ENCODE measurements around the gene STX18.
"Not testable (repeated sequence)": the region's sequence is repeated elsewhere in the genome, so short reads cannot be mapped to it uniquely, and the experiment has no call there.

Gene STX18

DNA sequence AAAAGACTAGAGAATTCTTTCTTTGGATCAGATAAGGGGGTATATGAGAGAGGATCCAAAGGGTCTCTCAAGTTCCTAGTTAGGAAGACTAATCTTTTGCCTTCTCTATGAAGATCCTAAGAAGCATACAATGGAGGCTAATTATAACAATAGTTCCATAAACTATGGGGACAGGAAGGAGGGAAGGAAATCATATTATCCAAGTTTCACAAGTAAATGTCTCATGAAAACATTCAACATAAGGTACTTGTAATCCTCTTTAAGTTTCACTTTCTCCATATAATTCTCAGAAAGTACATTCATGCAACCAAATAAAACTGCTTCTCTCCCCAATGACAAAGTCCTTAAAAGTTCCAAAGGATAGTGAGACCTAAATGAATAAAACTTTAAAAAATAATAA lies 27.1 kb downstream of the STX18 start:
- H3K79me2 ChIP-seq (ENCODE audit: control insufficient read depth, insufficient read depth, low read length, poor library complexity), result no peaks in the 10 kb centered on the region
- no peak overlapping the region for H2BK120ac ChIP-seq (ENCODE audit: insufficient read depth, low read length, poor library complexity)

DNA sequence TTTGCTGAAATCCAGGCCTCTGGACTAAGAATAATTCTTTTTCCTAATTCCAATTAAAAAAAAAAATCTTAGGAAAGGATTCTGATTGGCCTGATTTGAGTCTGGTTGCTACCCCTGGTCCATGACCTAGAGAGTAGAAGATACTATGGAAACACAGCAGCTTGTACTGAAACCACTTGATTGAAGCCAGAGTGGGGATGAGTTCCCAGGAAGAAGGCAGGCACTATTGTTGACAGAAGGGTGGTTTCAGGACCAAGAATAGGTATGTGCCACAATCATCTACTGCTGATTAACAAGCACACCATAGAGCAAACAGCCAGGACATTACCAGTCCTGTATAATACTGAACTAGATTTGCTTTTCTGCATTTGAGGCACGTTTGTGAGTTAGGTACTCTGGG lies 29.6 kb downstream of the STX18 start:
- no peak overlapping the region for H3K4me3 ChIP-seq (ENCODE audit: low read depth, low read length)
- H4K8ac ChIP-seq (ENCODE audit: low read depth, low read length), result no peak overlapping the region
- no peak overlapping the region for H3K23ac ChIP-seq (ENCODE audit: low read length)
- WGBS (ENCODE audit: extremely low coverage, insufficient coverage, insufficient read length), result no CpG with 5 or more reads among the region's 1 CpG
- DNase-seq, result no peak
- H2BK12ac ChIP-seq (ENCODE audit: low read length), result no peak overlapping the region
- no peak overlapping the region for H3K4ac ChIP-seq (ENCODE audit: low read depth, low read length)
- H2BK5ac ChIP-seq (ENCODE audit: low read depth, low read length, poor library complexity), result no peak overlapping the region
- no peaks in the 10 kb centered on the region for H3K79me2 ChIP-seq (ENCODE audit: control insufficient read depth, insufficient read depth, low read length, poor library complexity)
- H3K14ac ChIP-seq (ENCODE audit: low read length), result no peak overlapping the region
- no peaks in the 10 kb centered on the region for H3K9me3 ChIP-seq (ENCODE audit: insufficient read depth, low read depth, low read length)
- H3K79me1 ChIP-seq (ENCODE audit: low read length), result peaks cover 2% of the 10 kb centered on the region
- H3K18ac ChIP-seq (ENCODE audit: low read length), result no peak overlapping the region
- no peak overlapping the region for H4K12ac ChIP-seq (ENCODE audit: low read depth, low read length)
- H2AFZ ChIP-seq (ENCODE audit: insufficient read depth, low read length, poor library complexity), result no peak overlapping the region
- H3K4me2 ChIP-seq (ENCODE audit: low read length), result no peak overlapping the region
- no peak overlapping the region for H2AK5ac ChIP-seq (ENCODE audit: low read length)
- H3K36me3 ChIP-seq (ENCODE audit: control insufficient read depth in 1 of 2, insufficient read depth in 2 of 2, low read length in 2 of 2), result no peaks in the 10 kb centered on the region
- H4K91ac ChIP-seq (ENCODE audit: low read depth, low read length), result no peak overlapping the region
- no peaks in the 10 kb centered on the region for H3K27me3 ChIP-seq (ENCODE audit: insufficient read depth, low read length)
- no peak overlapping the region for H3K27ac ChIP-seq (ENCODE audit: low read depth, low read length)
- H3K4me1 ChIP-seq (ENCODE audit: control insufficient read depth in 1 of 2, insufficient read depth in 2 of 2, low read length in 2 of 2), result peaks cover 3 to 6% of the 10 kb centered on the region in 2 experiments
- H3K9ac ChIP-seq (ENCODE audit: low read length), result no peak overlapping the region
- no peak overlapping the region for H2BK120ac ChIP-seq (ENCODE audit: insufficient read depth, low read length, poor library complexity)

More for the DNA sequence above, 27.1 kb downstream of the STX18 start:
- Histone ChIP-seq H3K4ac (ENCODE audit: low read depth, low read length) (no peak overlapping the region), H4K8ac (ENCODE audit: low read depth, low read length) (no peak overlapping the region), H2AFZ (ENCODE audit: insufficient read depth, low read length, poor library complexity) (no peak overlapping the region), H3K4me1 (ENCODE audit: control insufficient read depth in 1 of 2, insufficient read depth in 2 of 2, low read length in 2 of 2) (peaks cover 3 to 5% of the 10 kb centered on the region in 2 experiments), H3K9ac (ENCODE audit: low read length) (no peak overlapping the region), H3K4me3 (ENCODE audit: low read depth, low read length) (no peak overlapping the region), H3K4me2 (ENCODE audit: low read length) (no peak overlapping the region), H3K9me3 (ENCODE audit: insufficient read depth, low read depth, low read length) (no peaks in the 10 kb centered on the region), H3K18ac (ENCODE audit: low read length) (no peak overlapping the region), H2AK5ac (ENCODE audit: low read length) (no peak overlapping the region), H3K27me3 (ENCODE audit: insufficient read depth, low read length) (no peaks in the 10 kb centered on the region), H3K36me3 (ENCODE audit: control insufficient read depth in 1 of 2, insufficient read depth in 2 of 2, low read length in 2 of 2) (no peaks in the 10 kb centered on the region), H3K27ac (ENCODE audit: low read depth, low read length) (no peak overlapping the region), H2BK5ac (ENCODE audit: low read depth, low read length, poor library complexity) (no peak overlapping the region), H3K14ac (ENCODE audit: low read length) (no peak overlapping the region), H3K79me1 (ENCODE audit: low read length) (peaks cover 2% of the 10 kb centered on the region), H4K12ac (ENCODE audit: low read depth, low read length) (no peak overlapping the region), H3K23ac (ENCODE audit: low read length) (no peak overlapping the region), H4K91ac (ENCODE audit: low read depth, low read length) (no peak overlapping the region), H2BK12ac (ENCODE audit: low read length) (no peak overlapping the region)
- DNase-seq, result no peak

GRCh38 chr4:4510641-4511040 lies 31.2 kb downstream of the STX18 start:
- not testable (repeated sequence) for H3K36me3 ChIP-seq (ENCODE audit: control insufficient read depth in 1 of 2, insufficient read depth in 2 of 2, low read length in 2 of 2); H3K23ac ChIP-seq (ENCODE audit: low read length); H3K79me2 ChIP-seq (ENCODE audit: control insufficient read depth, insufficient read depth, low read length, poor library complexity); H3K14ac ChIP-seq (ENCODE audit: low read length); H2BK120ac ChIP-seq (ENCODE audit: insufficient read depth, low read length, poor library complexity); DNase-seq; H2AK5ac ChIP-seq (ENCODE audit: low read length); H2AFZ ChIP-seq (ENCODE audit: insufficient read depth, low read length, poor library complexity); H3K79me1 ChIP-seq (ENCODE audit: low read length); H3K27me3 ChIP-seq (ENCODE audit: insufficient read depth, low read length); H3K9me3 ChIP-seq (ENCODE audit: insufficient read depth, low read depth, low read length); H2BK5ac ChIP-seq (ENCODE audit: low read depth, low read length, poor library complexity); H4K8ac ChIP-seq (ENCODE audit: low read depth, low read length); H3K4me3 ChIP-seq (ENCODE audit: low read depth, low read length); H3K9ac ChIP-seq (ENCODE audit: low read length); H3K4me2 ChIP-seq (ENCODE audit: low read length); H3K4me1 ChIP-seq (ENCODE audit: control insufficient read depth in 1 of 2, insufficient read depth in 2 of 2, low read length in 2 of 2); H3K4ac ChIP-seq (ENCODE audit: low read depth, low read length); H3K27ac ChIP-seq (ENCODE audit: low read depth, low read length); H2BK12ac ChIP-seq (ENCODE audit: low read length); H4K12ac ChIP-seq (ENCODE audit: low read depth, low read length); H4K91ac ChIP-seq (ENCODE audit: low read depth, low read length)
- no CpG with 5 or more reads among the region's 3 CpGs for WGBS (ENCODE audit: extremely low coverage, insufficient coverage, insufficient read length)
- H3K18ac ChIP-seq (ENCODE audit: low read length), result peak overlapping the region; percentile 29

DNA sequence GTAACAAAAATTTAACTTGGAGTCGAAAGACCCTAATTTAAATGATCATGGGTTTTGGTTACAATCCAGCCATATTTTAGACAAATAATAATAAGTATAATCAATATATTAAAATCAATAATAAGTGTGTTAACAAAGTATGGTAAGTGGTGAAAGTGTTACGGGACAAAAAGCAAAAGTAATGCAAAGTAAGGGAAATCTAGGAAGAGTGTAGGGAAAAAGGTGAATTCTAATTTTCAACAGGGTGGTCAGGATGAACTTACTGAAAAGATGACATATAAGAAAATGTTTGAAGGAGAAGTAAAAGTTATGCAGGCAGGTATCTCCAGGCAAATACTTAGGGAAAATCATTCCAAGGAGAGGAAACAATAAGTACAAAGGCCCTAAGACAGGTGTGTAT lies 32.3 kb downstream of the STX18 start:
- H3K27ac ChIP-seq (ENCODE audit: low read depth, low read length), result no peak overlapping the region
- DNase-seq, result no peak
- WGBS (ENCODE audit: extremely low coverage, insufficient coverage, insufficient read length), result no CpG with 5 or more reads among the region's 2 CpGs
- no peak overlapping the region for H2BK5ac ChIP-seq (ENCODE audit: low read depth, low read length, poor library complexity)
- H3K79me1 ChIP-seq (ENCODE audit: low read length), result peaks cover 2% of the 10 kb centered on the region
- no peak overlapping the region for H4K12ac ChIP-seq (ENCODE audit: low read depth, low read length)
- H3K4ac ChIP-seq (ENCODE audit: low read depth, low read length), result no peak overlapping the region
- H4K91ac ChIP-seq (ENCODE audit: low read depth, low read length), result no peak overlapping the region
- H3K27me3 ChIP-seq (ENCODE audit: insufficient read depth, low read length), result no peaks in the 10 kb centered on the region
- H3K9ac ChIP-seq (ENCODE audit: low read length), result no peak overlapping the region
- H2BK12ac ChIP-seq (ENCODE audit: low read length), result no peak overlapping the region
- no peak overlapping the region for H3K4me3 ChIP-seq (ENCODE audit: low read depth, low read length)
- H4K8ac ChIP-seq (ENCODE audit: low read depth, low read length), result no peak overlapping the region
- no peak overlapping the region for H3K14ac ChIP-seq (ENCODE audit: low read length)
- H2AK5ac ChIP-seq (ENCODE audit: low read length), result no peak overlapping the region
- no peaks in the 10 kb centered on the region for H3K79me2 ChIP-seq (ENCODE audit: control insufficient read depth, insufficient read depth, low read length, poor library complexity)
- H2BK120ac ChIP-seq (ENCODE audit: insufficient read depth, low read length, poor library complexity), result no peak overlapping the region
- no peak overlapping the region for H3K23ac ChIP-seq (ENCODE audit: low read length)
- H3K9me3 ChIP-seq (ENCODE audit: insufficient read depth, low read depth, low read length), result no peaks in the 10 kb centered on the region
- no peak overlapping the region for H3K4me2 ChIP-seq (ENCODE audit: low read length)
- peaks cover 3 to 6% of the 10 kb centered on the region in 2 experiments for H3K4me1 ChIP-seq (ENCODE audit: control insufficient read depth in 1 of 2, insufficient read depth in 2 of 2, low read length in 2 of 2)
- no peak overlapping the region for H2AFZ ChIP-seq (ENCODE audit: insufficient read depth, low read length, poor library complexity)
- H3K18ac ChIP-seq (ENCODE audit: low read length), result no peak overlapping the region
- H3K36me3 ChIP-seq (ENCODE audit: control insufficient read depth in 1 of 2, insufficient read depth in 2 of 2, low read length in 2 of 2), result no peaks in the 10 kb centered on the region

All from trophoblast cell (in vitro differentiated cells and primary cell).